KOPT-K1 (cell line): Measurements from ENCODE around the gene ARHGAP12.

Experiments
- H3K27ac ChIP-seq: fragments of 200-600 bp; sonication (generic); 2 replicates; pipeline ENCODE4 v1.5.1; 2016; ENCODE audit warnings: antibody characterized with exemption, mild to moderate bottlenecking, low read depth, low read length; ENCODE audit not compliant: poor library complexity, severe bottlenecking
- H3K36me3 ChIP-seq: fragments of 200-600 bp; sonication (generic); 2 replicates; pipeline ENCODE4 v1.5.1; 2017; ENCODE audit warnings: antibody characterized with exemption, mild to moderate bottlenecking, low read length, moderate library complexity; ENCODE audit not compliant: insufficient read depth
- H3K9me3 ChIP-seq: fragments of 200-600 bp; sonication (generic); 2 replicates; pipeline ENCODE4 v1.5.1; 2017; ENCODE audit warnings: antibody characterized with exemption, low read length, mild to moderate bottlenecking; ENCODE audit not compliant: insufficient read depth, poor library complexity, severe bottlenecking

Gene ARHGAP12

GRCh38 chr10:31808258-31809218 is 120.1 kb downstream of the ARHGAP12 start:
- H3K36me3 ChIP-seq = peaks cover 16% of the 10 kb centered on the region
- no peaks in the 10 kb centered on the region for H3K9me3 ChIP-seq
- H3K27ac ChIP-seq = peak overlapping the region; percentile 7

GRCh38 chr10:31804352-31804810 is 124.2 kb downstream of the ARHGAP12 start:
- Histone ChIP-seq H3K9me3 (no peaks in the 10 kb centered on the region), H3K36me3 (peaks cover 9% of the 10 kb centered on the region), H3K27ac (no peak overlapping the region)

GRCh38 chr10:31803606-31804351 is 124.9 kb downstream of the ARHGAP12 start:
- Histone ChIP-seq H3K27ac (no peak overlapping the region), H3K36me3 (peaks cover 9% of the 10 kb centered on the region), H3K9me3 (no peaks in the 10 kb centered on the region)

- Histone ChIP-seq H3K27ac (no peak overlapping the region), H3K36me3 (no peaks in the 10 kb centered on the region)
Observed at GRCh38 chr10:31799181-31799580, 129.4 kb downstream of the ARHGAP12 start.

GRCh38 chr10:31792745-31793144 is 135.9 kb downstream of the ARHGAP12 start:
- Histone ChIP-seq H3K9me3 (peaks cover 13% of the 10 kb centered on the region), H3K36me3 (no peaks in the 10 kb centered on the region), H3K27ac (no peak overlapping the region)

More at GRCh38 chr10:31799181-31799580, 129.4 kb downstream of the ARHGAP12 start:
- no peaks in the 10 kb centered on the region for H3K9me3 ChIP-seq

GRCh38 chr10:31789555-31789954 is 139.1 kb downstream of the ARHGAP12 start:
- no peak overlapping the region for H3K27ac ChIP-seq
- no peaks in the 10 kb centered on the region for H3K36me3 ChIP-seq
- peaks cover 13% of the 10 kb centered on the region for H3K9me3 ChIP-seq

GRCh38 chr10:31782701-31783100 is 145.9 kb downstream of the ARHGAP12 start:
- Histone ChIP-seq H3K27ac (no peak overlapping the region), H3K36me3 (no peaks in the 10 kb centered on the region), H3K9me3 (no peaks in the 10 kb centered on the region)

- Histone ChIP-seq H3K36me3 (no peaks in the 10 kb centered on the region), H3K27ac (no peak overlapping the region), H3K9me3 (peaks cover 10% of the 10 kb centered on the region)
Observed at GRCh38 chr10:31780717-31781116, 147.9 kb downstream of the ARHGAP12 start.

- Histone ChIP-seq H3K9me3 (peaks cover 10% of the 10 kb centered on the region), H3K27ac (no peak overlapping the region), H3K36me3 (no peaks in the 10 kb centered on the region)
Observed at GRCh38 chr10:31778627-31779026, 150.0 kb downstream of the ARHGAP12 start.

GRCh38 chr10:31776159-31776558 is 152.5 kb downstream of the ARHGAP12 start:
- Histone ChIP-seq H3K36me3 (no peaks in the 10 kb centered on the region), H3K27ac (no peak overlapping the region), H3K9me3 (peaks cover 10% of the 10 kb centered on the region)

- Histone ChIP-seq H3K36me3 (no peaks in the 10 kb centered on the region), H3K27ac (no peak overlapping the region), H3K9me3 (peaks cover 10% of the 10 kb centered on the region)
Observed at GRCh38 chr10:31774928-31775650, 153.5 kb downstream of the ARHGAP12 start.

GRCh38 chr10:31774299-31774900 is 154.2 kb downstream of the ARHGAP12 start:
- no peaks in the 10 kb centered on the region for H3K36me3 ChIP-seq
- peaks cover 10% of the 10 kb centered on the region for H3K9me3 ChIP-seq
- no peak overlapping the region for H3K27ac ChIP-seq

GRCh38 chr10:31773749-31774298 is 154.8 kb downstream of the ARHGAP12 start:
- Histone ChIP-seq H3K36me3 (no peaks in the 10 kb centered on the region), H3K9me3 (peaks cover 10% of the 10 kb centered on the region), H3K27ac (no peak overlapping the region)

- Histone ChIP-seq H3K36me3 (no peaks in the 10 kb centered on the region), H3K9me3 (peaks cover 6% of the 10 kb centered on the region), H3K27ac (no peak overlapping the region)
Observed at GRCh38 chr10:31771331-31771831, 157.2 kb downstream of the ARHGAP12 start.
